Activated naive CD8-positive, alpha-beta T cell treated with anti-CD3 and anti-CD28 coated beads, Interleukin-2, amount 50 U/mL, for 16 hours (primary cell): Measurements from ENCODE around the gene CSRNP2.
"Not testable (repeated sequence)": the region's sequence is repeated elsewhere in the genome, so short reads cannot be mapped to it uniquely, and the experiment has no call there.

Experiments used
- DNase-seq: peaks from one replicate; pipeline ENCODE4 v3.0.0-alpha.2; 2020; ENCODE audit warnings: low read depth, low spot score

Gene CSRNP2

DNA sequence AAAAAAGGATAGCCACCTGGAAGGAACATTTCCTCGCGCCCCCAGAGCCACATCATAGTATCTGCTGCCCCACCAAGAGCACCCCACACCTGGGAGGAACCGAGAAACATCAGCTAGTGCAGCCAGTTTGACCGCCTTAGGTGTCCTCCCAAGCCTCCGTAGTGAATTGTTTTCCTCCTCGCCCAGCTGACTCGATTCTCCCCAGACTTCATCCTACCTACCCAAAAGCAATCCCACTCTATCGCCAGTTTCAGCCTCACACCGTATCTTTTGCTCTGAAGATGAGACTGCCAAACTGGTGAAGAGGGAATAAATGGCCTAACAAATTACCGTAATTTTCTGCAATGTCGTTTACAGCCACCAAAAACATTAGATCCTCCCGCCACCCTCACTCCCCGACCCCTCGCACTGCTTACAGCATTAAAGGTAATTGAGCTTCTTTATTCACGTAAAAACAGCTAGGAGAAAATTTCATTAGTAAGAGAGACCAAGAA is 56.0 kb downstream of the CSRNP2 start:
- no peak for DNase-seq

DNA sequence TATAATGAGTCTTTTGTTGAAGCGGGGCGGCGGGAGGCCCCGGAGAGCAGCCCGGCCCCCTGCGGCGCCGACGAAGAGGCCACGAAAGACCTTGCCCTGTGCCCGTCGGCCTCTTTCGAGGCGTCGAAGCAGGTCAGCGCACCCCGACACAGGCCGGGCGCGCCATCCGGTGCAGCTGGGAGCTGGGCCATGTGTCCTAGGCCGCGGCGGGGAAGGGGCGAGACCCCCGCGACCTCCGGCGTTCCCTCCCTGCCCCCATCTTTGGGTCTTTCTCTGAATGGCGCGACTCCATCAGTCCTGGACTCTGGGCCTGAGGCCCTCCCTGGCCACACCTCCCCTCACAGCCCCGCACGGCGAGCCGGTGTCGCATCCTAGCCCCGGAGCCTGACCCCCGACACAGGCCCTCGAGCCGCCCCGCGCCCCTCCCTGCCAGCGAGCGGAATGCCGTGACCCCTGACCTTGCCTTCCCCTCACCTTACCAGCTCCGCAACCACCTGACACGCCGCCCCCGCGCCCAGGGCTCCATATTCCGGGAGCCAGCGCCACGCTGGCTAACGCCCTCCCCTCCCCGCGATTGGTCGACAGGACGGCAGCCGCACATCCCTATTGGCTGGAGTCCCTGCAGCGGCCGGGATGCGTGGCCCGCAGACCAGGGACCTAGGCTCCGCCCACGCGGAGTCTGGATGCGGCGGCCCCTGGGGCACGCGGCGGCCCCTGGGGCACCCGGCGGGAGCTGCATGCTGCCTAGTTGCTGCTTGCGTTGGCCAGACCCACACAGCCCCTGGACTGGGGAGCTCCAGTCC is 57.4 kb downstream of the CSRNP2 start, which contains the start of gene SLC11A2:
Gene SLC11A2, minus strand, starts transcription at position 549 of the 803 bp plus-strand sequence. CDS start 15,656 bp downstream, outside the sequence.
- peak; percentile 78 for DNase-seq

DNA sequence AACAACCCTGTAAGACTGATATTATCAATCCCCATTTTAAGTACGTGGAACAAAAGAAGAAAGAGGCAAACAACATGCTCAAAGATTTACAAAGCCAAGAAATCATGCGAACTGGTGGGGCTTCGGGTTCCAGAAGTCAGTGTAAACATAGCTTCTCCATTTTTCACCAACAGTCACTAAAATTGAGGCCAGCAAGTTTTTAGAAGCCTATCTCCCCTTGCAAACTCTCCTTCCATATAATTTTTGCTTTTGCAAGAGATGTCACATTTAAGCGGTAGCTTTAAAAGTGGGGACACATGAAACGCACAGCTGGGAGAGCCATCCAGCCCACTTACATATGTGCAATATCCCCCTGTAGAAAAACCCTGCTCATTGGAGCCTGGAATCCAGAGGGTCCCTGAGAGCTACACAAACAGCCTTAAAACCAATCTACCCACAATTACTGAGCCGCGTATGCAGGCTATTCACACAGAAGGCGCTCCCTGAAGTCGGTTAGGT is 58.0 kb downstream of the CSRNP2 start:
- DNase-seq = no peak

DNA sequence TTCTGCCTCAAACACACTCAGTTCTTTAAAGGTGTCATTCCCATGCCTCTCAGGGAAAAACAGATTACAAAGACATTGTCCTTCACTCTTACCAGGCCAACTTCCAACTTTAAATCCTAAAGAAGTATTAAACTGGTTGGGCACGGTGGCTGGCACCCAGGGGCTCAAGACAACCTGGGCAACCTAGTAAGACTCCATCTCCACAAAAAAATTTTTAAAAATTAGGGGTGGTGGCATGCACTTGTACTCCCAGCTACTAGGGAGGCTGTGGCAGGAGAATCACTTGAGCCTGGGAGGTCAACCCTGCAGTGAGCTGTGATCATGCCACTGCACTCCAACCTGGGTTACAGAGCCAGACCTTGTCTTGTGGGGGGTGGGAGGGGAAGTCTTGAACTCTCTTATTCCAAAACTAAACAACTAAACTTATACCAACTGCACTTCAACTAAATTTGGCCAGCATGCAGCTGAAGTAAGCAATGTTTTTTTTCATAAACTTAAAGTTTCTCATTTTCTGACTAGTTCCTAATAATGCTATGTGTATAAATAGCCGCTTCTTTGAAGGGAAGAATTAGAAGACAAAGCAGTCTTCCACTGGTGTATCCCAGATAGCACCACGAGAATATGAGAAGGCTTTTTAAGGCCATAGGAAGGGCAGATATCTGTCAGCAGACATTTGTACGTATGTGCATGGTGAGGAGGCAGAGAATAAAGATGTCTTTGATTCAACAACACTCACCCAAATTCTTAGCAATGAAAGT is 59.6 kb downstream of the CSRNP2 start:
- DNase-seq = no peak

DNA sequence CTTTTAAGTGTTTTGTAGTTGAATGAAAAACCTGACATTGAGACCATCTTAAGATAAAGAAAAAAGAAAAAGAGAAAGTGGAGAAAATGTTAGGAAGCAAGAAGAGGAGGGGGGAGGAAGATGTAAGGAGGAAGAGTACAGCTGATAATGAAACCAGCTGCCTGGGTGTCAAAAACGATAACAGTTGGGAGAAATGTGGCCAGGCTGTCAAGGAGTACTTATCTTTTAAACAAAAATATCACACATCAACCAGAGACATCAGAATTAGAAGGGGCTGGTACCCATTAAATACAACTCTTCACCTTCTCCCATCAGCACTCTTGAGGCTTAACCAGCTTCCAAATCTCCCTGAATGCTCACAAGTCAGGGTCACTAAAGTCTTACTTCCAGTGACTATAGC is 61.7 kb downstream of the CSRNP2 start:
- no peak for DNase-seq

DNA sequence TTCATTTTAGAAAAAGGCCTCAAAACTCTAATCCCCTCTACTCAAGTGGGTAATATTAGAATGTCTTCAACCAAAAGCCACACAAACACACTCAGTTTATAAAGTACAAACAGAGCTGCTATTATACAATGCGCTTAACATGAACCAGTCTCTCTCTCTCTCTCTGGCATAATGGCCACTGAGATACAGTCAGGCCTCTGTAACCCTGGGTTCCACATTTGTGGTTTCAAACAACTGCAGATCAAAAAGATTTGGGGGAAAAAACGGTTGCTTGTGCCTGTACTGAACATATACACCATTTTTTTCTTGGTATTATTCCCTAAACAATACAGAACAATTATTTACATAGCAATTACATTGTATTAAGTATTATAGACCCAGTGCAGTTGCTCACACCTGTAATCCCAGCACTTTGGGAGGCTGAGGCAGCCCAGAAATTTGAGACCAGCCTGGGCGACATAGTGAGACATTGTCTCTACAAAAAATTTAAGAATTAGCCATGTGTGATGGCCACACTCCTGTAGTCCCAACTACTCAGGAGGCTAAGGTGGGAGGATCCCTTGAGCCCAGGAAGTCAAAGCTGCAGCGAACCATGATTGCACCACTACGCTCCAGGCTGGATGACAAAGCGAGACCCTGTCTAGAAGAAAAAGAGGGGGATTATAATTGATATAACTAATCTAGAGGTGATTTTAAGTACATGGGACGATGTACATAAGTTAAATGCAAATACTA is 62.8 kb downstream of the CSRNP2 start:
- DNase-seq = no peak

DNA sequence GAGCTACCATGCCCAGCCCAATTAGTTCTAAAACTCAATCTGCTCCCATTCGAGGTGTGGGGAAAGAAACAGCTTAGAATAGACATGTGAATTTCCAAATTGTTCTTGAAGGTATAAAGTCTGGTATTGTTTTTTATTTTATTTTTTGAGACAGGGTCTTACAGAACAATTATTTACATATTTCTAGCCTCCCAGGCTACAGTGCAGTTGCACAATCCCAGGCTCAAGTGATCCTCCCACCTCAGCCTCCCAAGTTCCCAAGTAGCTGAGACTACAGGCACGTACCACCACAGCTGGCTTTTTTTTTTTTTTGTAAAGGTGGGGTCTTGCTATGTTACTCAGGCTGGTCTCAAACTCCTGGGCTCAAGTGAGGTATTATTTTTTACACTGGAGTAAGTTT is 63.5 kb downstream of the CSRNP2 start:
- no peak for DNase-seq

DNA sequence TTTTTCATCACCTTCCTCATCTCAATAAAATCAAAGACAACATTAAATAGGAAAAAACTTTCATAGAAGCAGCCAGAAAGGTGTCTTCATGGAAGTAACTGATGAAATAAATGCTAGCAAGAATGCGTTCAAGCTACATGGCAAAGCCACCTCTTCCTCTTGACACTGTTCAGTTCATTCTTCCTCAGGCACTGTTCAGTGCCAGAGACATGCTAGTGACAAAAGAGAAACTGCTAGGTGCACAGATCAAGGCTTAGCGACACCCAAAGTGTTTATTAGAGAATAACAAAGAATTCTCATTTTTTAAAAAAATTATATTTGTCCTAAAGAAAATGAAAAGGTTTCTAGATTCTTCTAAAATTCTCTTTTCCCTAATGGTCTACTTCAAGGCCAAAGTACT is 64.4 kb downstream of the CSRNP2 start:
- no peak for DNase-seq

DNA sequence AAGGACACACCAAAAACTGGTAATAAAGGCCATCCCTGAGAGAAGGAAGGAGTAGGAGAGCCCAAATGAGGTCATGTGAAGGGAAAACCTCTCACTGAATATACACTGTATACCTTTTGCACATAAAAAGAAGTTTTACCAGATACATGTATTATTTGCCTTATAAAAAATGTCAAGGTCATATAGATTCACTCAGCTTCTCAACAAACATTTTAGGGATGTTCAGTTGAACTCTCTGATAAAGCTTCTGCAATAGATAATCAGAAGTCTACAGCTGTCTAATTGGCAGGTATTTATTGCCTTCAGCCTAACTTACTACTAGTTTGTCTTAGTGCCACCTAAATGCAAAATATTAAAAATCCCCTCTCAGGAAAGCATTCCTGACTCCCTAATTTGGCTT is 65.9 kb downstream of the CSRNP2 start:
- no peak for DNase-seq

DNA sequence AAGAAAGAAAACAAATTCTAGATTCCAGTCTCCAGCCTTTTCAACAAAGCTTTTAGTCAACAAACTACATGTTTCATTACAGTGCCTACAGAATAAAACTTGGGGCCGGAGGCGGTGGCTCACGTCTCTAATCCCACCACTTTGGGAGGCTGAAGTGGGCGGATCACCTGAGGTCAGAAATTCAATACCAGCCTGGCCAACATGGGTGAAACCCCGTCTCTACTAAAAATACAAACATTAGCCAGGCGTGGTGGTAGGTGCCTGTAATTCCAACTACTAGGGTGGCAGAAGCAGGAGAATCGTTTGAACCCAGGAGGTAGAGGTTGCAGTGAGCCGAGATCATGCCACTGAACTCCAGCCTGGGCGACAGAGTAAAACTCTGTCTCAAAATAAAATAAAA is 68.9 kb downstream of the CSRNP2 start:
- DNase-seq = not testable (repeated sequence)

DNA sequence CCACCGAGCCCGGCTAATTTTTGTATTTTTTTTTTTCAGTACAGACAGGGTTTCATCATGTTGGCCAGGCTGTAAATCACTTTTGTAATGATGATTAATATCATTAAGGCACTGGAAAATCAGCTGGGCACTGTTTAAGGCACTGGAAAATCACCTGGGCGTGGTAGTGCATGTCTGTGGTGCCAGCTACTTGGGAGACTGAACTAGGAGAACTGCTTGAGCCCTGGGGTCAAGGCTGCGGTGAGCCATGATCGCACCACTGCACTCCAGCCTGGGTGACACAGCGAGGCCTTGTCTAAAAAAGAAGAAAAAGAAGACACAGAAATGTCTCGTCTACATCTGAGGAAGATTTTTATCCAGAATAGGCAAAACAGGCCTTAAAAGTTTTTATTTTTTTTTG is 70.0 kb downstream of the CSRNP2 start:
- DNase-seq = no peak

DNA sequence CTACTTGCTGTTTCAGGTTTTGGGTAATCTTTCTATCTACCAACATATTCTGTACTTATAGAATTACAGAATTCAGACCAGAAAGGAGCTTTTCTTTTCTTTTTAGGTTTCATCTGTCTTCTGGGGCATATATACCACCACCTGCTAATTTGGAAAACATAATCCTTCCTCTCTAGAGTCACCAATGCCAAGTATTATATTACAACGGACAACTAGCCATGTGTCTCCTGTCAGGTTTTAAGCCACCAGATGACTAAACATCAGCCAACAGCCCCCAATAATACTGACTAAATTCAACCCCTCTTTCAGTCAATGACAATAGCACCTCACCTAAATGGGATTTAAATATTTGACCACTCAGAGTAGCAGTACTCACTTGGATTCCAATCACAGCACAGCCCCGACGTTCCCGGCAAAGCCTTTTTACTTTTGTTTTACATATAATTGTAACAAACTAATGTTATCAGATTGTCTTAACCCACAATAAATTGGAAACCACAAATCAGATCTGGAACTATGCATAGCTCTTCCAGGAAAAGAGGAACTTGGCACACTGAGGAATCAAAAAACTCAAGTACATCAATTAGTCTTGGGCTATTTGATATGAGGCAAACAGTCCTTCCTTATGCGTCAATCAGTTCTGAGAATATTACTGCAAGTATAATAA is 70.7 kb downstream of the CSRNP2 start:
- DNase-seq = no peak

DNA sequence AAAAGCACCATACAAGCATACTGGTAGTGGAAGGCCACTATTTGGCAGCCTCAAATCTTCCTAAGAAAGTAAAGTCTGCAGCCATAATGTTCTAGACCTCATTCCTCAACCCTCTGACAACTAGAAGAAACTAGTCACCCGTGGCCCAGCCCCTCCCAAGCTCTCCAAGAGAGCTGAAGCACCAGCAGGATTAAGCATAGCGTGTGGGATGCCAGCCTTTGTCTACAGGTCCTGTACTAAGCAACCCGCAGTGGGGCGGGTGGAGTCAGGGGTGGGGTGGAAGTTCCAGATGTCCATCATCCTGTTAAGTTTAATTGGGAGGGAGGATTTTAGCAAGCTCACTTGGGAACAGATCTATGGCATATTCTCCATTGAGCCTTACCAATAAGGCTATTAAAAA is 71.4 kb downstream of the CSRNP2 start:
- DNase-seq = no peak
